ENCODE measurements around the gene ESPN. TPM values are rescaled to one million over a fixed set of nuclear protein-coding genes. Genes with fewer than 3 reads are reported as not detected.

ESPN gene
- total and polyA plus RNA-seq, 10 of the 15 experiments (the other 5 are each of a cell fraction or from before 2014, with no cell fraction given) = 0.18 to 0.71 (median 0.59) TPM; not detected in 7

DNA sequence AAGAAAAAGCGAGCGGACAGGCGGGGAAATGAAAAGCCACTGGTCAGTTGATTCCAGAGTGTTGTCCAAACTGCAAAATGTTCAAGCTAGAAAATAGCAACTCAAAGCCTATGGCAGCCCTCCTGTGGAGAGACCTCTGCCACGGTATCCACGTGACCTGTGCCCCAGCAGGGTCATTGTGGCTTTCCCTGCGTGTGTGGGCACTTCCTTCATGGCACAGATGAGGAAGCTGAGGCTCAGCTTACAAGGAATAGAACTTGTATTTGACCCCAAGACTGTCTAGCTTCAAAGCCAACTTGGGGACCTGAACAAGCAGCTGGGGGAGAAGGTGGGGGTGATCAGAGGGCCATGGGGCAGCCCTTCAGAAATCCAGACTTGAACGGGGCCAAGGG, 82.5 kb downstream of the ESPN start (continued):
- TF ChIP-seq, protein P1, sequence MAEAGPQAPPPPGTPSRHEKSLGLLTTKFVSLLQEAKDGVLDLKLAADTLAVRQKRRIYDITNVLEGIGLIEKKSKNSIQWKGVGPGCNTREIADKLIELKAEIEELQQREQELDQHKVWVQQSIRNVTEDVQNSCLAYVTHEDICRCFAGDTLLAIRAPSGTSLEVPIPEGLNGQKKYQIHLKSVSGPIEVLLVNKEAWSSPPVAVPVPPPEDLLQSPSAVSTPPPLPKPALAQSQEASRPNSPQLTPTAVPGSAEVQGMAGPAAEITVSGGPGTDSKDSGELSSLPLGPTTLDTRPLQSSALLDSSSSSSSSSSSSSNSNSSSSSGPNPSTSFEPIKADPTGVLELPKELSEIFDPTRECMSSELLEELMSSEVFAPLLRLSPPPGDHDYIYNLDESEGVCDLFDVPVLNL (IDR thresholded peaks at IDR 0.05; ENCODE audit: low read depth, low read length) = no peak
- TF ChIP-seq, protein P2, sequence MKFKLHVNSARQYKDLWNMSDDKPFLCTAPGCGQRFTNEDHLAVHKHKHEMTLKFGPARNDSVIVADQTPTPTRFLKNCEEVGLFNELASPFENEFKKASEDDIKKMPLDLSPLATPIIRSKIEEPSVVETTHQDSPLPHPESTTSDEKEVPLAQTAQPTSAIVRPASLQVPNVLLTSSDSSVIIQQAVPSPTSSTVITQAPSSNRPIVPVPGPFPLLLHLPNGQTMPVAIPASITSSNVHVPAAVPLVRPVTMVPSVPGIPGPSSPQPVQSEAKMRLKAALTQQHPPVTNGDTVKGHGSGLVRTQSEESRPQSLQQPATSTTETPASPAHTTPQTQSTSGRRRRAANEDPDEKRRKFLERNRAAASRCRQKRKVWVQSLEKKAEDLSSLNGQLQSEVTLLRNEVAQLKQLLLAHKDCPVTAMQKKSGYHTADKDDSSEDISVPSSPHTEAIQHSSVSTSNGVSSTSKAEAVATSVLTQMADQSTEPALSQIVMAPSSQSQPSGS (IDR thresholded peaks at IDR 0.05; ENCODE audit: low read length) = no peak
- TF ChIP-seq, protein P3, sequence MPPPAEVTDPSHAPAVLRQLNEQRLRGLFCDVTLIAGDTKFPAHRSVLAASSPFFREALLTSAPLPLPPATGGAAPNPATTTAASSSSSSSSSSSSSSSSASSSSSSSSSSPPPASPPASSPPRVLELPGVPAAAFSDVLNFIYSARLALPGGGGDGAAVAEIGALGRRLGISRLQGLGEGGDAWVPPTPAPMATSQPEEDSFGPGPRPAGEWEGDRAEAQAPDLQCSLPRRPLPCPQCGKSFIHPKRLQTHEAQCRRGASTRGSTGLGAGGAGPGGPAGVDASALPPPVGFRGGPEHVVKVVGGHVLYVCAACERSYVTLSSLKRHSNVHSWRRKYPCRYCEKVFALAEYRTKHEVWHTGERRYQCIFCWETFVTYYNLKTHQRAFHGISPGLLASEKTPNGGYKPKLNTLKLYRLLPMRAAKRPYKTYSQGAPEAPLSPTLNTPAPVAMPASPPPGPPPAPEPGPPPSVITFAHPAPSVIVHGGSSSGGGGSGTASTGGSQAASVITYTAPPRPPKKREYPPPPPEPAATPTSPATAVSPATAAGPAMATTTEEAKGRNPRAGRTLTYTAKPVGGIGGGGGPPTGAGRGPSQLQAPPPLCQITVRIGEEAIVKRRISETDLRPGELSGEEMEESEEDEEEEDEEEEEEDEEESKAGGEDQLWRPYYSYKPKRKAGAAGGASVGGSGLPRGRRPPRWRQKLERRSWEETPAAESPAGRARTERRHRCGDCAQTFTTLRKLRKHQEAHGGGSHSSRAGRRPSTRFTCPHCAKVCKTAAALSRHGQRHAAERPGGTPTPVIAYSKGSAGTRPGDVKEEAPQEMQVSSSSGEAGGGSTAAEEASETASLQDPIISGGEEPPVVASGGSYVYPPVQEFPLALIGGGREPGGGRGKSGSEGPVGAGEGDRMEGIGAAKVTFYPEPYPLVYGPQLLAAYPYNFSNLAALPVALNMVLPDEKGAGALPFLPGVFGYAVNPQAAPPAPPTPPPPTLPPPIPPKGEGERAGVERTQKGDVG (CRISPR knock-in tag; IDR thresholded peaks at IDR 0.05) = no peak
- TF ChIP-seq SRF (IDR thresholded peaks at IDR 0.05; ENCODE audit: low read depth in 2 of 2, low read length in 2 of 2) (no peak), NRF1 (conservative IDR thresholded peaks at IDR 0.05; ENCODE audit: low read depth, low read length) (no peak), KAT2A (conservative IDR thresholded peaks at IDR 0.05; ENCODE audit: control insufficient read depth, low read depth, low read length) (no peak), NFYA (IDR thresholded peaks at IDR 0.05; ENCODE audit: borderline replicate concordance, low read depth, low read length) (no peak)

Measured in GM12878 (cell line).